ENCODE data around the gene EFCAB9.

DNA sequence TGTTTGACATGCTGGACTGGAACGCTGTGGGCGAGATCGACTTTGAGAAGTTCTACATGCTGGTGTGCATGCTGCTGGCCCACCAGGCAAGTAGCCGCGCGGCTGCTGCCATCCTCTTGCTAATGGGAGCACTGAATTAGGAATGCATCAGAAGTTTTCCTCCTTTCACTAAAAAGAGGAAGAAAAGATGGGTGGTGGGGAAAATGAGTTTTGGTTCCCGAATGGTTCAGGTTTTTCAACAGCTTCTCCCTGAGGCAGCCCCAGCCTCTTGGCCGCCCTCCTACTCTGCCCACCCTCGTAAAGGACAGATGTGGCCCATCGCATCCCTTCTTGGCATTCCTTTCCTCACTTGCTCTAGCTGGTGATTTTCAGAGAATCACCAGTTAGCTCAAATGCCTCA, 5.5 kb downstream of the EFCAB9 start:
- TF ChIP-seq EP300 (conservative IDR thresholded peaks at IDR 0.05; ENCODE audit: poor library complexity, severe bottlenecking) (no peak), SMC3 (conservative IDR thresholded peaks at IDR 0.05; ENCODE audit: poor library complexity) (no peak), TAF1 (IDR thresholded peaks at IDR 0.05; ENCODE audit: low read depth) (no peak), EZH2 (IDR thresholded peaks at IDR 0.05; ENCODE audit: borderline replicate concordance, insufficient read depth, low read length, poor library complexity, severe bottlenecking) (no peak), RAD21 (conservative IDR thresholded peaks at IDR 0.05) (no peak), REST (IDR thresholded peaks at IDR 0.05; ENCODE audit: borderline replicate concordance) (no peak), POLR2AphosphoS5 (IDR thresholded peaks at IDR 0.05) (no peak), MXI1 (conservative IDR thresholded peaks at IDR 0.05; ENCODE audit: poor library complexity, severe bottlenecking) (no peak)
- TF ChIP-seq, protein P1, sequence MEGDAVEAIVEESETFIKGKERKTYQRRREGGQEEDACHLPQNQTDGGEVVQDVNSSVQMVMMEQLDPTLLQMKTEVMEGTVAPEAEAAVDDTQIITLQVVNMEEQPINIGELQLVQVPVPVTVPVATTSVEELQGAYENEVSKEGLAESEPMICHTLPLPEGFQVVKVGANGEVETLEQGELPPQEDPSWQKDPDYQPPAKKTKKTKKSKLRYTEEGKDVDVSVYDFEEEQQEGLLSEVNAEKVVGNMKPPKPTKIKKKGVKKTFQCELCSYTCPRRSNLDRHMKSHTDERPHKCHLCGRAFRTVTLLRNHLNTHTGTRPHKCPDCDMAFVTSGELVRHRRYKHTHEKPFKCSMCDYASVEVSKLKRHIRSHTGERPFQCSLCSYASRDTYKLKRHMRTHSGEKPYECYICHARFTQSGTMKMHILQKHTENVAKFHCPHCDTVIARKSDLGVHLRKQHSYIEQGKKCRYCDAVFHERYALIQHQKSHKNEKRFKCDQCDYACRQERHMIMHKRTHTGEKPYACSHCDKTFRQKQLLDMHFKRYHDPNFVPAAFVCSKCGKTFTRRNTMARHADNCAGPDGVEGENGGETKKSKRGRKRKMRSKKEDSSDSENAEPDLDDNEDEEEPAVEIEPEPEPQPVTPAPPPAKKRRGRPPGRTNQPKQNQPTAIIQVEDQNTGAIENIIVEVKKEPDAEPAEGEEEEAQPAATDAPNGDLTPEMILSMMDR (IDR thresholded peaks at IDR 0.05; ENCODE audit: poor library complexity, severe bottlenecking), result no peak

Data from neural cell (in vitro differentiated cells).